ENCODE results near the gene AFTPH. TPM values are rescaled to one million over a fixed set of nuclear protein-coding genes. Genes with fewer than 3 reads are reported as not detected.
"Not testable (repeated sequence)": the region's sequence is repeated elsewhere in the genome, so short reads cannot be mapped to it uniquely, and the experiment has no call there.

Gene AFTPH
- total RNA-seq, 1 donor from 2014 or later = 32.2 TPM

DNA sequence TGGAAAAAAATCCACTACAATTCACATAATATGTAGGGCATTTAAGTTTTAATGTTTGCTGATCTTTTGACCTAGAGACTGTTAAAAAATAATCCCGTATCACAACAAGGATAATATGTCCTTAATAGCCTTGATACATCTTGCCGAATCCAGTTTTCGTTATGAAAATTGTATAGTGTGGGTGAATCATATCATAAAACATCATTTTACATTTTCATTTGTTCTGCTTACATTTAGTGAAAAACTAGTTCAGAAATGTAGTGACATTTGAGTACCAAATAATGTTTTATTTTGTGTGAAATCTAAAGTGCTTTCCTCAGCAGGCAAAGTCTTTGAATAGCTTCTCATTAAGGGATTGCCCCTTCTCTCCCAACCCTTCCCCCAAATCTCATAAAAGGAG is 1.9 kb downstream of the AFTPH start:
- H3K9me3 Mint-ChIP-seq = no peaks in the 10 kb centered on the region

DNA sequence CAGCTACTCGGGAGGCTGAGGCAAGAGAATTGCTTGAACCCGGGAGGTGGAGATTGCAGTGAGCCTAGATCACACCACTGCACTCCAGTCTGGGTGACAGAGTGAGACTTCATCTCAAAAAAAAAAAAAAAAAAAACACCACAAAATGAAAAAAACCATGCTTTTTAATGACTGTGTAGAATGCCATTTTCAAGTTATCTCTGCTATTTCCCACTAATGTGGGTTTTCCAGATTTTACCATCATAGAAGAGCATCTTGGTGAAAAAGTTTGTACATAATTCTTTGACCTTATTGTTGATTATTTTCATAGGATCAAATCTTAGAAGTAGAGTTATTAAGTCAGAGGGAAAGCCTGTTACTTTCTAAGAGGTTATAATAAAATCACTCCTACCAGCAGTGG is 6.8 kb downstream of the AFTPH start:
- H3K36me3 ChIP-seq; H3K36me3 Mint-ChIP-seq; H3K27ac Mint-ChIP-seq; H3K4me1 Mint-ChIP-seq; H3K9ac ChIP-seq; H2AFZ ChIP-seq (replicated peaks); H3K27ac ChIP-seq; H3K27me3 Mint-ChIP-seq (ENCODE audit: insufficient read depth, low read depth); H3K9me3 ChIP-seq (ENCODE audit: low read depth); H3F3A ChIP-seq (ENCODE audit: low read depth); H3K27me3 ChIP-seq; DNase-seq (ENCODE audit: low spot score); H3K4me2 ChIP-seq; H3K4me3 Mint-ChIP-seq; H3K4me1 ChIP-seq; H3K4me3 ChIP-seq; H3K9me3 Mint-ChIP-seq: not testable (repeated sequence)
- H3K79me2 ChIP-seq (ENCODE audit: low read depth) = peaks cover 92% of the 10 kb centered on the region
- H4K20me1 ChIP-seq (ENCODE audit: low read depth) = peaks cover 31% of the 10 kb centered on the region

More for the DNA sequence above, 1.9 kb downstream of the AFTPH start:
- peaks cover 12% of the 10 kb centered on the region for H3F3A ChIP-seq (ENCODE audit: low read depth)
- H3K4me3 Mint-ChIP-seq = peak overlapping the region; percentile 100
- DNase-seq (ENCODE audit: low spot score) = no peak
- no peak overlapping the region for H3K27ac Mint-ChIP-seq
- peaks cover 4% of the 10 kb centered on the region for H3K27me3 Mint-ChIP-seq (ENCODE audit: insufficient read depth, low read depth)
- H3K9me3 ChIP-seq (ENCODE audit: low read depth) = no peaks in the 10 kb centered on the region
- no peak overlapping the region for H3K27ac ChIP-seq
- H3K27me3 ChIP-seq = peaks cover 9% of the 10 kb centered on the region
- peaks cover 66% of the 10 kb centered on the region for H3K79me2 ChIP-seq (ENCODE audit: low read depth)
- no peaks in the 10 kb centered on the region for H3K36me3 Mint-ChIP-seq
- peaks cover 44% of the 10 kb centered on the region for H4K20me1 ChIP-seq (ENCODE audit: low read depth)
- TF ChIP-seq EZH2phosphoT487 (IDR thresholded peaks at IDR 0.05) (no peak), EZH2 (IDR thresholded peaks at IDR 0.05) (no peak)
- TF ChIP-seq, protein P1, sequence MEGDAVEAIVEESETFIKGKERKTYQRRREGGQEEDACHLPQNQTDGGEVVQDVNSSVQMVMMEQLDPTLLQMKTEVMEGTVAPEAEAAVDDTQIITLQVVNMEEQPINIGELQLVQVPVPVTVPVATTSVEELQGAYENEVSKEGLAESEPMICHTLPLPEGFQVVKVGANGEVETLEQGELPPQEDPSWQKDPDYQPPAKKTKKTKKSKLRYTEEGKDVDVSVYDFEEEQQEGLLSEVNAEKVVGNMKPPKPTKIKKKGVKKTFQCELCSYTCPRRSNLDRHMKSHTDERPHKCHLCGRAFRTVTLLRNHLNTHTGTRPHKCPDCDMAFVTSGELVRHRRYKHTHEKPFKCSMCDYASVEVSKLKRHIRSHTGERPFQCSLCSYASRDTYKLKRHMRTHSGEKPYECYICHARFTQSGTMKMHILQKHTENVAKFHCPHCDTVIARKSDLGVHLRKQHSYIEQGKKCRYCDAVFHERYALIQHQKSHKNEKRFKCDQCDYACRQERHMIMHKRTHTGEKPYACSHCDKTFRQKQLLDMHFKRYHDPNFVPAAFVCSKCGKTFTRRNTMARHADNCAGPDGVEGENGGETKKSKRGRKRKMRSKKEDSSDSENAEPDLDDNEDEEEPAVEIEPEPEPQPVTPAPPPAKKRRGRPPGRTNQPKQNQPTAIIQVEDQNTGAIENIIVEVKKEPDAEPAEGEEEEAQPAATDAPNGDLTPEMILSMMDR (IDR thresholded peaks at IDR 0.05) = no peak
- H3K36me3 ChIP-seq = no peaks in the 10 kb centered on the region
- H3K4me1 ChIP-seq = peaks cover 10% of the 10 kb centered on the region
- H3K4me1 Mint-ChIP-seq = peaks cover 23% of the 10 kb centered on the region
- peak overlapping the region; percentile 93 for H3K4me3 ChIP-seq
- no peak overlapping the region for H2AFZ ChIP-seq (replicated peaks)
- H3K9ac ChIP-seq = no peak overlapping the region
- H3K4me2 ChIP-seq = peak overlapping the region; percentile 94

DNA sequence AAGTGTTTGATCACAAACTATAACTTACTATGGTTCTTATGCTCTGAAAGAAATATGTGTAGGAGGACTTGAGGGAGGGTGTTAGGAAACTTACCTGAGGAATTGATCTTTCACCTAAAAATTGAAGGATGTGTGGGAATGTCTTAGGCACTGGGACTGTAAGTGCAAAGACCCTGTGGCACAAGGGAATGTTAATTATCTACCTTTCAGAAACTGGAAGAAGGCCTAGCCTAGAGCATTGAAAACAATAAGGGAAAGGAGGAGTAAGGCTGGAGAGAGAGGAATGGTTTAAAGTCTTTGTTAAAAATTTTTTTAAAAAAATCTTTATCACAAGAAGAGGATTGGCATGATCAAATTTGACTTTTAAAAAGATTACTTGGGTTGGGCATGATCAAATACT is 7.9 kb downstream of the AFTPH start:
- H3K4me3 ChIP-seq = no peak overlapping the region
- no peak overlapping the region for H3K27ac Mint-ChIP-seq
- no peaks in the 10 kb centered on the region for H3K27me3 Mint-ChIP-seq (ENCODE audit: insufficient read depth, low read depth)
- peaks cover 20% of the 10 kb centered on the region for H4K20me1 ChIP-seq (ENCODE audit: low read depth)
- H3K9me3 ChIP-seq (ENCODE audit: low read depth) = no peaks in the 10 kb centered on the region
- H3K79me2 ChIP-seq (ENCODE audit: low read depth) = peaks cover 81% of the 10 kb centered on the region
- H3K27me3 ChIP-seq = no peaks in the 10 kb centered on the region
- no peak for DNase-seq (ENCODE audit: low spot score)
- no peaks in the 10 kb centered on the region for H3K4me1 ChIP-seq
- H3K27ac ChIP-seq = no peak overlapping the region
- peaks cover 3% of the 10 kb centered on the region for H3K36me3 Mint-ChIP-seq
- no peak overlapping the region for H2AFZ ChIP-seq (replicated peaks)
- no peaks in the 10 kb centered on the region for H3K36me3 ChIP-seq
- peaks cover 7% of the 10 kb centered on the region for H3K4me1 Mint-ChIP-seq
- no peak overlapping the region for H3K4me2 ChIP-seq
- H3F3A ChIP-seq (ENCODE audit: low read depth) = peaks cover 5% of the 10 kb centered on the region
- no peaks in the 10 kb centered on the region for H3K9me3 Mint-ChIP-seq
- no peak overlapping the region for H3K9ac ChIP-seq
- TF ChIP-seq EZH2 (IDR thresholded peaks at IDR 0.05) (no peak), EZH2phosphoT487 (IDR thresholded peaks at IDR 0.05) (no peak)
- TF ChIP-seq, protein P1 (IDR thresholded peaks at IDR 0.05) = no peak
- H3K4me3 Mint-ChIP-seq = no peak overlapping the region

DNA sequence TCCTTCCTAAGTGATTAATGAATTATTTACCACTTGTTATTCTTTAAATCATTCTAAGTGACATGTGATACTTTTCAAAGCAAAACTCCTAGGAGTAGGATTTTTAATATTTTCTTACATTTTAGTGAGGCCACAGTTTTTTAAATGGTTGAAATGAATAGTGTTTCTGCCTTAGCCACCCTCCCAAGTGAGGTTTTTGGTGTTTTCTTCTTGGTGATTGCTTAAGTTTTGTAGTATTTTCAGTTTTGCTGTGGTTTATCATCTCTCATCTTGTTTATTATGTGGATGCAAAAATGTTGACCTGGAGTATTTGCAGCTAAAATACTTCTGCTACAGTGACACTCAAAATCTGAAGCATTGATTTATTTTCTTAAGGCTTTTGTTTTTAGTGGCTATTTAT is 9.8 kb downstream of the AFTPH start:
- Histone ChIP-seq H3K4me3 (no peak overlapping the region), H3K27me3 (no peaks in the 10 kb centered on the region), H3F3A (ENCODE audit: low read depth) (peaks cover 5% of the 10 kb centered on the region), H3K4me2 (no peak overlapping the region), H4K20me1 (ENCODE audit: low read depth) (peaks cover 5% of the 10 kb centered on the region), H3K79me2 (ENCODE audit: low read depth) (peaks cover 67% of the 10 kb centered on the region), H3K4me1 (no peaks in the 10 kb centered on the region), H3K36me3 (no peaks in the 10 kb centered on the region), H3K9ac (no peak overlapping the region), H2AFZ (replicated peaks) (no peak overlapping the region), H3K27ac (no peak overlapping the region), H3K9me3 (ENCODE audit: low read depth) (no peaks in the 10 kb centered on the region)
- no peak overlapping the region for H3K4me3 Mint-ChIP-seq
- no peak for DNase-seq (ENCODE audit: low spot score)
- no peaks in the 10 kb centered on the region for H3K27me3 Mint-ChIP-seq (ENCODE audit: insufficient read depth, low read depth)
- H3K9me3 Mint-ChIP-seq = no peaks in the 10 kb centered on the region
- peaks cover 4% of the 10 kb centered on the region for H3K36me3 Mint-ChIP-seq
- TF ChIP-seq EZH2phosphoT487 (IDR thresholded peaks at IDR 0.05) (no peak), EZH2 (IDR thresholded peaks at IDR 0.05) (no peak)
- TF ChIP-seq, protein P1 (IDR thresholded peaks at IDR 0.05) = no peak
- H3K27ac Mint-ChIP-seq = no peak overlapping the region
- peaks cover 7% of the 10 kb centered on the region for H3K4me1 Mint-ChIP-seq
